GM19240 (cell line): ENCODE measurements around the gene PLS1.
"Not testable (repeated sequence)": the region's sequence is repeated elsewhere in the genome, so short reads cannot be mapped to it uniquely, and the experiment has no call there.

Source experiments
- DNase-seq: peaks from one replicate; pipeline ENCODE4 v3.0.0; 2011; ENCODE audit warnings: low spot score; ENCODE audit not compliant: insufficient read length

Gene PLS1

GRCh38 chr3:142693136-142693853 lies 97.1 kb downstream of the PLS1 start:
- DNase-seq = no peak

- DNase-seq = no peak
Measured at GRCh38 chr3:142694225-142694624, 98.0 kb downstream of the PLS1 start.

DNA sequence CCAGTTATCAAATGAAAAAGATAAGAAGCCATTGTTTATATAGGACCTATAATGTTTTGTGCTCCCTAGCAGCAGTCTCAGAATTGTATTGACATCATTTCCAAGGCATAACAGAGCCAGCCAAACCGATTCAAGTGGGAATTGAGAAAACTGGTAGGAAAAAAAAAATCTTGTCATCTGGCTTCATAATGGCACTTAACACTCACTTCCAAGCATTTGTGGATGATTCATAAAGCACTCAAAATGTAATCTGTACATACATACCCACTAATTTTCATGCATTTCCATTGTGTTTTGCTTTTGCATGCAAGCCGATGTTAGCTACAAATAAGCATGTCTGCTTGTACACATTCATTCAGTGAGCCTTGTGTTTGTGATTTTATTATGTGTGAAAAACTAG lies 109.0 kb downstream of the PLS1 start:
- DNase-seq = no peak

DNA sequence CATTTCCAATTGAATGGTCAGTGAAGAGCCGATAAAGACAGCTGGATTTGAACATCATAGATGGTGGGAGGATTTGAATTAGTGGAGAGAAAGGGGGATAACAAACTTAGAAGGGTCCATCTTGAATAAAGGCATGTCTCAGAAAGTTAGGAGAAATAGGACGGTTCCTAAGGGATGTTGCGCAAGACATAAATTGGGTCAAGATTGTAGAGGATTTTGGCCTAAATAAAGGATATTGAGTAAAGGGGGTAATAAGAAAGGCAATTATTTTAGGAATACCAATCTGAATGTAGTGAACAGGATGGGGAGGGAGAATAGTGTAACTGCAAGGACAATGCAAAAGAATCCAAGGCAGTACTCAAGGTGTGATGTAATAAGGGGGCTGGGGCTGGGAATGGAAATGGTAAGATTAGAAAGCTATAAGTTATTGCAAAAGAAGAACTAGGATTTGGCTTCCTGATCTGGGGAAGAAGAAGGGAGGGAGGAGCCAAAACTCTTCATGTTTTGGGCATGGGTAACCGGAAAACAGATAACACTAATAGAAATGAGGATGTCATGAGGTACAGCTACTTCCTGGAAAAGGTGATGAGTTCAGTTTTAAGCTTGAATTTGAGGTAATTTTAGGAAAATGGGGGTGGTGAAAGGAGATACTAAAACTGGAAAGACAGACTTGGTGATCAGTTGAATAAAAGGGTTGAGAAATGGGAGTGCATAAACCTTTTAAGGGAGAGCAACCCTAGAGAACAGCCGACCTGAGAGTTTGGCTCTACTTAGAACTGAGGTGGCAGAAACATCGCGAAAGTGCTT lies 110.3 kb downstream of the PLS1 start:
- no peak for DNase-seq

- DNase-seq = no peak
Measured at GRCh38 chr3:142709207-142709606, 113.0 kb downstream of the PLS1 start.

GRCh38 chr3:142714882-142715281 lies 118.7 kb downstream of the PLS1 start:
- DNase-seq = not testable (repeated sequence)

DNA sequence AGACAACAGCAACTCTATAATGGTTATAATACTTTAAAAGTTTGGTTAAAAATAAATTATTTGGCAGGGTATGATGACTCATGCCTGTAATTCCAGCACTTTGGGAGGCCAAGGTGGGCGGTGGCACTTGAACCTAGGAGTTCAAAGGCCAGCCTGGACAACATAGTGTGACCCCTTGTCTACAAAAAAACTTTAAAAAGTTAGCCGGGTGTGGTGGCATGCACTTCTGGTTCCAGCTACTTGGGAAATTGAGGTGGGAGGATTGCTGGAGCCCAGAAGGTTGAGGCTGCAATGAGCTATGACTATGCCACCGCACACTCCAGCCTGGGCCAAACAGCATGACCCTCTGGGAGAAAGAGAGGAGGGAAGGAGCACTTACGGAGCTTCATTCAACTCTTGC lies 119.9 kb downstream of the PLS1 start:
- no peak for DNase-seq

- no peak for DNase-seq
Measured at GRCh38 chr3:142723665-142723967, 127.4 kb downstream of the PLS1 start.

- peak; percentile 86 for DNase-seq
Measured at GRCh38 chr3:142723968-142724681, 127.9 kb downstream of the PLS1 start, which contains the start of gene TRPC1. TRPC1 (plus strand) TSS chr3:142724034; CDS start chr3:142724560, 526 bp downstream.

DNA sequence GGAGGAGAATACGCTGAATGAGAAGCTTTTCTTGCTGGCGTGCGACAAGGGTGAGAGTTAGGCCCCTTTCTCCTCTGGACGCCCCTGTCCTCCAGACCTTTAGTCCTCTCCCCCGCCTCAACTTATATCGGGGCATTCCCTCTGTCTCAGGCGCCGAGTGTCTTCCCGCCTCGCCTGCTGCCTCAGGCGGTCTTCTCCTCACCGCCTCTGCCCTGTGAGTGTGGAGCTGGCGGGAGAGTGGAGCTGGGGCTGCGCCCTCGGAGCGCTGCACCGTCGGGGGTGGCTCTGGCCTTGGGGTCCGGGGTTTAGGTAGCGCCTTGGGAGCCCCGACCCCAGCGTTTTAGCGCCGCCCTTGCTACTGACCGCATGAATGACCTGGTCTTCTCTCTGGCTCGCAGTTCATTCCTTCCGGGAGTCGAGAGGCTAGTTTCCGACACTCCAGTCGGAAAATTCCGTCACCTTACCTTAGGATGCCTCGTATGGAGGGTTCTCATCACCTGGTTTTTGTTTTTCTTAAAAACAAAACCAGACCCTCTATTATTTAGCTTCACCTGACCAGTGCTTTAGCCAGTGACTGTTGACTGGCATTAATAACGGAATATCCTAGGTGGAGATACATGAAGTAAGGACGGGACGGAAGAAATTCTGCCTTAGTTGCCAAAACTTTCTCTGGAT lies 128.6 kb downstream of the PLS1 start:
- no peak for DNase-seq

- no peak for DNase-seq
Measured at GRCh38 chr3:142725357-142725739, 129.2 kb downstream of the PLS1 start.

DNA sequence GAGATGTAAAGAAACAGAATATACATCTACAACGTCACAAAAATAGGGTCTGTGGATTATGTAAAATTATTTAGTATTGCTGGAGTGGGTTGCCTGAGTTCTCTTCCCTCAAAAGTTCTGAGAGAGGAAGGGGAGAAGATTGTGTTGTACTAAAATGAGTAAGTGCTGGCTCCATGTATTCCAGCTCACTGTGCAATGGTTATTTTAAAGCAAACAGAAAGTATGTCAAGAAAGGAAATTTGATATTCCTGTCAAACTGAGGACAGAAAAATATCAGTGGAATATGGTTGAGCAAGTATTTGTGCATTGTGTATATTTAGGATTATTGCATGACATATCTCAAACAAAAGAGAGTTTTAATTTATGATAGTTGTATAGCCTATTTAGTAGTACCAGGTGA lies 129.8 kb downstream of the PLS1 start:
- DNase-seq = no peak

DNA sequence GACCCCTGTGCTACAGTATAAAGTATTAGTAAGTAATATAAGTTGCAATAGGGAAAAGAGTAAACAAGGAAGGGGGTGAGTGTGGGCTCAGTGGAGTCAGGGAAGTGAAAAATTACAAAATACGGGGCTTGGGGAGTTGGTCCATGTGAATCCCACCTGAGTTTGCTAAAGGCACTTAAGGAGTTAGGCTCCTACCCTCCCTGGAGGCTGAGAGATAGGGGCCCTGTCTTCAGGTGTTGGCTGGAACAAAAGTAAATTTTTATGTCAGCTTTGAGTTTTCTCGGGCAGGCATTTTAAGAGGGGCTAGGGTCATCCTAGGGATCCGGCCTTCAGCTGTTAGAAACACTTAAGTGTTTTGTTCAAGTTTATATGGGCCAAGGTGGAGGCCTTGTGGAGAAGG lies 135.9 kb downstream of the PLS1 start:
- no peak for DNase-seq

DNA sequence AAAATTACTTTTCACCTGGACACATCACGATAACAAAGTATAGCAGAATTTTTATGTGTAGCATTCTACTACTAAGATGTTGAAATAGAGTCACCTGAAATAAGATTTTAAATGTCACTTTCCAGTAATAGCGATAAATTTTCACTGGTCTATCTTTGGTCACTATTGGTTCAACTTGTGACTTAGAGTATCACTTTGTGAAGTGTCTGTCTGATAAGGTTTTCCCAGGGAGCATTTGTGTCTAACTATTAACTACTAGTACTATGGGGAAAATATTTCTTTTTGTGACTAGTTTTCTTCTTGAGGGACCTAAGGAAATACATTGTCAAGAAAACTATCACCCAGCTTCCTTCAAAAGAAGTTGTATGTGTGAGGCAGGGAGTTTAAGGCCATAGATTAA lies 138.6 kb downstream of the PLS1 start:
- no peak for DNase-seq

- DNase-seq = no peak
Measured at GRCh38 chr3:142735462-142735861, 139.3 kb downstream of the PLS1 start.

- no peak for DNase-seq
Measured at GRCh38 chr3:142738396-142738795, 142.2 kb downstream of the PLS1 start.

DNA sequence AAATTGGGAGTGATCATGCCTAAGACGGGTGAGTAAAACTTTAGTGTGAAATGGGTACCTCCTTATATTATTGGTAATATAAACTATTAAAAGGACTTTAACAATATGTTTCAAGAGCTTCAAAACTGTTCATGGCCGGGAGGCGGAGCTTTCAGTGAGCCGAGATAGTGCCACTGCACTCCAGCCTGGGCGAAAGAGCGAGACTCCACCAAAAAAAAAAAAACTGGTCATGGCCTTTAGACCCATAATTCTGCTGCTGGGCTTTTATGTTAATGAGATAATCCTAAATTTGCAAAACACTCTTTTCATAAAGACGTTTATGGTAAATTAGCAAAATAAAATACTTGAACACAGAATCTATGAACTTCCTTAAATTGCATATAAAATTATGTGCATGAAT lies 150.5 kb downstream of the PLS1 start:
- no peak for DNase-seq

GRCh38 chr3:142750531-142750930 lies 154.3 kb downstream of the PLS1 start:
- not testable (repeated sequence) for DNase-seq

DNA sequence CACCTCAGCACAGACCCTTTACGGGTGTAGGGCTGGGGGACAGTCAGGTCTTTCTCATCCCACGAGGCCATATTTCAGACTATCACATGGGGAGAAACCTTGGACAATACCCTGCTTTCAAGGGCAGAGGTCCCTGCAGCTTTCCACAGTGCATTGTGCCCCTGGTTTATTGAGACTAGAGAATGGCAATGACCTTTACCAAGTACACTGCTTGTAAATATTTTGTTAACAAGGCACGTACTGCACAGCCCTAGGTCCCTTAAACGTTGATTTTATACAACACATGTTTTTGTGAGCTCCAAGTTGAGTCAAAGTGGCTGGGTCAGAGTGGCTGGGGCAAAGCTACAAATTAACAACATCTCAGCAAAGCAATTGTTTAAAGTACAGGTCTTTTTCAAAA lies 156.4 kb downstream of the PLS1 start:
- DNase-seq = not testable (repeated sequence)

GRCh38 chr3:142754494-142754893 lies 158.3 kb downstream of the PLS1 start:
- DNase-seq = no peak
